ENCODE data around the gene TCP1. TPM values are rescaled to one million over a fixed set of nuclear protein-coding genes. Genes with fewer than 3 reads are reported as not detected.

The TCP1 gene
- total and polyA plus RNA-seq, 9 of the 15 experiments (the other 6 are each of a cell fraction or from before 2014, with no cell fraction given) = 331 to 801 (median 645) TPM

- TF ChIP-seq MGA (IDR thresholded peaks at IDR 0.05) (peak; percentile 53; the same call in 1 of the 2 replicates), FOXM1 (IDR thresholded peaks at IDR 0.05; ENCODE audit: low read depth) (no peak), FOXM1 (CRISPR knock-in tag; IDR thresholded peaks at IDR 0.05; ENCODE audit: low read depth) (peak; percentile 31), XRCC5 (IDR thresholded peaks at IDR 0.05; ENCODE audit: low read depth, low read length) (peak; percentile 85), DDX20 (tag; IDR thresholded peaks at IDR 0.05; ENCODE audit: low read depth) (no peak), CBFB (CRISPR knock-in tag; IDR thresholded peaks at IDR 0.05) (0 out of 2 replicates have a peak, but pooled peaks have one; percentile 33), AFF1 (IDR thresholded peaks at IDR 0.05; ENCODE audit: low read depth in 1 of 2, partially characterized antibody in 2 of 2) (no peak), C11orf30 (IDR thresholded peaks at IDR 0.05; ENCODE audit: low read depth) (peak; percentile 14; the same call in 1 of the 2 replicates), NRF1 (conservative IDR thresholded peaks at IDR 0.05 in 1 of 2, IDR thresholded peaks at IDR 0.05 in 1 of 2) (peak; percentile 95 to 96), ATF1 (CRISPR knock-in tag; IDR thresholded peaks at IDR 0.05) (no peak; the same call in 1 of the 2 replicates), ATF1 (tag; IDR thresholded peaks at IDR 0.05) (peak; percentile 94), GABPA (tag; conservative IDR thresholded peaks at IDR 0.05; ENCODE audit: low read depth) (peak; percentile 79)
Measured at GRCh38 chr6:159761873-159762680, 27.3 kb downstream of the TCP1 start, which contains the start of gene ACAT2 (continued).

Measured in K562 (cell line).